Thymus (tissue), 11 donors: ENCODE results near the gene OASL. TPM values are rescaled to one million over a fixed set of nuclear protein-coding genes. Genes with fewer than 3 reads are reported as not detected.

Experiments
- DNase-seq, 9 donors: peaks; one replicate each; pipeline ENCODE4 v3.0.0-alpha.2; 2013; ENCODE audit warnings: low spot score in 9 of 9, low read depth in 6 of 9, missing footprints in 1 of 9
- H3K27ac ChIP-seq, 2 donors: one replicate each; pipeline ENCODE4 v1.5.1; 2013; ENCODE audit warnings: control low read depth in 1 of 2, low read depth in 1 of 2, low read length in 1 of 2, mild to moderate bottlenecking in 1 of 2, moderate library complexity in 1 of 2
- H3K27me3 ChIP-seq, 2 donors: one replicate each; pipeline ENCODE4 v1.5.1; 2013; ENCODE audit warnings: low read length in 1 of 2; ENCODE audit not compliant: control insufficient read depth in 2 of 2, insufficient read depth in 1 of 2
- H3K36me3 ChIP-seq, 2 donors: one replicate each; pipeline ENCODE4 v1.5.1; 2013; ENCODE audit warnings: low read length in 1 of 2, mild to moderate bottlenecking in 1 of 2, moderate library complexity in 1 of 2; ENCODE audit not compliant: control insufficient read depth in 2 of 2, insufficient read depth in 2 of 2
- H3K4me1 ChIP-seq, 2 donors: one replicate each; pipeline ENCODE4 v1.5.1; 2013; ENCODE audit warnings: low read length in 2 of 2; ENCODE audit not compliant: control insufficient read depth in 2 of 2, insufficient read depth in 2 of 2
- H3K4me3 ChIP-seq, 2 donors: one replicate each; pipeline ENCODE4 v1.5.1; 2013; ENCODE audit warnings: low read length in 2 of 2, control low read depth in 1 of 2, mild to moderate bottlenecking in 1 of 2
- H3K9me3 ChIP-seq, 2 donors: one replicate each; pipeline ENCODE4 v1.5.1; 2013; ENCODE audit warnings: low read length in 1 of 2, mild to moderate bottlenecking in 1 of 2; ENCODE audit not compliant: control insufficient read depth in 2 of 2, insufficient read depth in 1 of 2
- WGBS: extraction: QIAGEN DNeasy Blood & Tissue Kit; methylation state at CpG from one replicate; pipeline ENCODE4 v1.1.7; 2013; 5-methylcytosine and 5-hydroxymethylcytosine counted together
- polyA plus RNA-seq: library from polyadenylated mRNA; stranded (reverse); fragments of 200-250 nt; gene quantifications from one replicate; pipeline ENCODE4 v1.2.3, GENCODE V29; 2013
- total RNA-seq: library from RNA; stranded (reverse); fragments of 120-200 nt; gene quantifications from one replicate; pipeline ENCODE4 v1.2.4, GENCODE V29; 2013
- donor health status: healthy.

Gene OASL
- total and polyA plus RNA-seq, 2 donors, result 5.7 to 6.3 TPM

GRCh38 chr12:120980800-120981368, 58.2 kb downstream of the OASL start:
- 92% methylated on average over 13 of the region's 13 CpGs for WGBS
- H3K36me3 ChIP-seq, result no peaks in the 10 kb centered on the region
- no peak overlapping the region for H3K27ac ChIP-seq
- peaks cover 0 to 2% of the 10 kb centered on the region in 2 donors for H3K9me3 ChIP-seq
- H3K4me3 ChIP-seq, result no peak overlapping the region
- no peak for DNase-seq
- no peaks in the 10 kb centered on the region for H3K4me1 ChIP-seq
- H3K27me3 ChIP-seq, result no peaks in the 10 kb centered on the region

- DNase-seq, result no peak
- Histone ChIP-seq H3K4me3 (no peak overlapping the region), H3K27me3 (no peaks in the 10 kb centered on the region), H3K36me3 (no peaks in the 10 kb centered on the region), H3K9me3 (peaks cover 0 to 2% of the 10 kb centered on the region in 2 donors), H3K27ac (no peak overlapping the region), H3K4me1 (no peaks in the 10 kb centered on the region)
- 90% methylated on average over 11 of the region's 11 CpGs for WGBS
Observed at GRCh38 chr12:120979862-120980696, 59.0 kb downstream of the OASL start.

GRCh38 chr12:120979220-120979861, 59.7 kb downstream of the OASL start:
- Histone ChIP-seq H3K4me3 (no peak overlapping the region), H3K27me3 (no peaks in the 10 kb centered on the region), H3K27ac (no peak overlapping the region), H3K4me1 (no peaks in the 10 kb centered on the region), H3K36me3 (no peaks in the 10 kb centered on the region), H3K9me3 (peaks cover 0 to 2% of the 10 kb centered on the region in 2 donors)
- 96% methylated on average over 10 of the region's 10 CpGs for WGBS
- no peak for DNase-seq

GRCh38 chr12:120978296-120979219, 60.5 kb downstream of the OASL start, which contains the start of gene HNF1A:
Gene HNF1A (plus strand): TSS chr12:120978543. CDS start chr12:120978769, 226 bp downstream.
- Histone ChIP-seq H3K4me1 (no peaks in the 10 kb centered on the region), H3K27me3 (no peaks in the 10 kb centered on the region), H3K27ac (no peak within 1 kb of the TSS), H3K4me3 (no peak within 1 kb of the TSS), H3K9me3 (peaks cover 0 to 2% of the 10 kb centered on the region in 2 donors), H3K36me3 (no peaks in the 10 kb centered on the region)
- WGBS, result 96% methylated on average over 40 of the region's 40 CpGs
- no peak for DNase-seq

GRCh38 chr12:120977531-120978295, 61.3 kb downstream of the OASL start:
- Histone ChIP-seq H3K27me3 (no peaks in the 10 kb centered on the region), H3K36me3 (no peaks in the 10 kb centered on the region), H3K4me3 (no peak overlapping the region), H3K9me3 (peaks cover 0 to 2% of the 10 kb centered on the region in 2 donors), H3K4me1 (no peaks in the 10 kb centered on the region), H3K27ac (no peak overlapping the region)
- WGBS, result 96% methylated on average over 14 of the region's 14 CpGs
- DNase-seq, result no peak

GRCh38 chr12:120972870-120973543, 66.0 kb downstream of the OASL start:
- no peak for DNase-seq
- Histone ChIP-seq H3K9me3 (no peaks in the 10 kb centered on the region), H3K36me3 (no peaks in the 10 kb centered on the region), H3K4me3 (no peak overlapping the region), H3K27me3 (no peaks in the 10 kb centered on the region), H3K27ac (no peak overlapping the region), H3K4me1 (peaks cover 0 to 6% of the 10 kb centered on the region in 2 donors)
- whole genome bisulfite sequencing, result 86% methylated on average over 10 of the region's 10 CpGs

- Histone ChIP-seq H3K27ac (no peak overlapping the region), H3K4me1 (peaks cover 0 to 6% of the 10 kb centered on the region in 2 donors), H3K27me3 (no peaks in the 10 kb centered on the region), H3K4me3 (no peak overlapping the region), H3K36me3 (no peaks in the 10 kb centered on the region), H3K9me3 (no peaks in the 10 kb centered on the region)
- peak; percentile 24 to 85 (median 60) for DNase-seq
- WGBS, result 46% methylated on average over 13 of the region's 13 CpGs
Observed at GRCh38 chr12:120971299-120972180, 67.5 kb downstream of the OASL start.
